Activated CD8-positive, alpha-beta T cell treated with anti-CD3 and anti-CD28 coated beads for 36 hours (primary cell): ENCODE measurements around the gene CYP20A1. TPM values are rescaled to one million over a fixed set of nuclear protein-coding genes. Genes with fewer than 3 reads are reported as not detected.

Experiments
- ATAC-seq: fragments of 200-7000 bp; cut with Tn5 transposase; one replicate; pipeline ENCODE4 v1.10.0; 2021; ENCODE audit warnings: mild to moderate bottlenecking, moderate library complexity
- CTCF ChIA-PET: fragments of 350-600 bp; sonication (Branson Sonifier 250); formaldehyde crosslinking; loops from one replicate; lab custom pipeline; 2021; ENCODE audit warnings: antibody characterized with exemption; lab: Charles Lee
- POLR2A ChIA-PET: fragments of 350-600 bp; sonication (Branson Sonifier 250); formaldehyde crosslinking; loops from one replicate; lab custom pipeline; 2021; ENCODE audit warnings: antibody characterized with exemption; lab: Charles Lee
- DNase-seq: peaks from one replicate; pipeline ENCODE4 v3.0.0-alpha.2; 2020
- H3K27ac Mint-ChIP-seq: one replicate; pipeline ENCODE4 v1.8.0; 2021; ENCODE audit warnings: mild to moderate bottlenecking, mixed read lengths
- H3K27me3 Mint-ChIP-seq: one replicate; pipeline ENCODE4 v1.8.0; 2021; ENCODE audit warnings: mixed read lengths
- H3K36me3 Mint-ChIP-seq: one replicate; pipeline ENCODE4 v1.8.0; 2021; ENCODE audit warnings: low read depth, mixed read lengths
- H3K4me1 Mint-ChIP-seq: one replicate; pipeline ENCODE4 v1.8.0; 2021; ENCODE audit warnings: low read depth, mixed read lengths
- H3K4me3 Mint-ChIP-seq: one replicate; pipeline ENCODE4 v1.8.0; 2021; ENCODE audit warnings: mild to moderate bottlenecking, moderate library complexity, mixed read lengths
- H3K9me3 Mint-ChIP-seq: one replicate; pipeline ENCODE4 v1.8.0; 2021; ENCODE audit warnings: mixed read lengths
- intact Hi-C: fragments of 100-400 bp; cut with micrococcal nuclease; formaldehyde crosslinking; loops from one replicate; pipeline ENCODE4 v1.10.0; 2022
- total RNA-seq, 2 experiments: library from RNA; stranded (reverse); gene quantifications; one replicate each; pipeline ENCODE4 v1.2.3, GENCODE V29; 2021
- TF ChIP-seq, protein P1 (sequence below): fragments of 200-600 bp; IDR thresholded peaks from one replicate; pipeline ENCODE4 v1.8.0; 2022; ENCODE audit warnings: antibody characterized with exemption, mild to moderate bottlenecking

The CYP20A1 gene
- total RNA-seq, 2 experiments from 2014 or later: 13.8 to 14.3 TPM

DNA sequence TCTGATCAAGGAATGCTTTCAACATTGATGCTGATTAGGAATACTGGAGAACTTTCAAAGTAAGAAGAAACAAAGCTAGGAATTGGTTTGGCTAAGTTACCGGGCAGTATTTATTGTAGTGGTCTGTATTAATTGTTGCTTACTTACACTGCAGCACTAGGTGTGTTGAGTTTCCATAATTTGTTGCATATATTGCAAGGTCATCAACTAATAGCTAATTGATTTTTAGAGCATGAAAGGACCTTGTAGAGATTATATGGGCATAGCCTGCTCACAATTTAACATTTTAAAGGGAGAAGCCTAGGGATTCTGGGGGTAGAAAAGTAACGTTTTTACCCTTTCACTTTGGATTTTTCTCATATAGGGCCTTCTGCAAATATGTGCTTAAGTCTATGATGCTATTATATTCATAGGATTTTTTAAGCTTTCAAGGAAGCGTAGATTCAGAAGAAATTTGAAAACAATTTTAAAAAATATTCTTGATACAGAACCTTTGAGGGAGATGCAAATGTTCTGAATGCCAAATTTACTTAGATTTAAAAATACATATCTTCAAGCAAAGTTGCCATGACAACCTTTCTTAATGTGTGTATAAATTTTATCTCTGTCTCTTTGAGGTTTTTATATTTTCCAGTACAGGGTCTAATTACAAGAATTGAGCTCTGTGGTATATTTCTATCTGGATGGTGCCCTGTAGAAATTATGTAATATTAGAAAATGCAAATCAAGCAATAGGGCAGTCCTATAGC lies 72.0 kb downstream of the CYP20A1 start:
- Mint-ChIP-seq H3K9me3 (peaks cover 5% of the 10 kb centered on the region), H3K4me3 (no peak overlapping the region), H3K27ac (no peak overlapping the region), H3K27me3 (no peaks in the 10 kb centered on the region), H3K4me1 (no peaks in the 10 kb centered on the region), H3K36me3 (peaks cover 27% of the 10 kb centered on the region)
- DNase-seq (no peak), ATAC-seq (no peak)
- intact Hi-C loops: no loop called here
- TF ChIP-seq, protein P1, sequence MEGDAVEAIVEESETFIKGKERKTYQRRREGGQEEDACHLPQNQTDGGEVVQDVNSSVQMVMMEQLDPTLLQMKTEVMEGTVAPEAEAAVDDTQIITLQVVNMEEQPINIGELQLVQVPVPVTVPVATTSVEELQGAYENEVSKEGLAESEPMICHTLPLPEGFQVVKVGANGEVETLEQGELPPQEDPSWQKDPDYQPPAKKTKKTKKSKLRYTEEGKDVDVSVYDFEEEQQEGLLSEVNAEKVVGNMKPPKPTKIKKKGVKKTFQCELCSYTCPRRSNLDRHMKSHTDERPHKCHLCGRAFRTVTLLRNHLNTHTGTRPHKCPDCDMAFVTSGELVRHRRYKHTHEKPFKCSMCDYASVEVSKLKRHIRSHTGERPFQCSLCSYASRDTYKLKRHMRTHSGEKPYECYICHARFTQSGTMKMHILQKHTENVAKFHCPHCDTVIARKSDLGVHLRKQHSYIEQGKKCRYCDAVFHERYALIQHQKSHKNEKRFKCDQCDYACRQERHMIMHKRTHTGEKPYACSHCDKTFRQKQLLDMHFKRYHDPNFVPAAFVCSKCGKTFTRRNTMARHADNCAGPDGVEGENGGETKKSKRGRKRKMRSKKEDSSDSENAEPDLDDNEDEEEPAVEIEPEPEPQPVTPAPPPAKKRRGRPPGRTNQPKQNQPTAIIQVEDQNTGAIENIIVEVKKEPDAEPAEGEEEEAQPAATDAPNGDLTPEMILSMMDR: no peak
- CTCF ChIA-PET: no interaction called here
- POLR2A ChIA-PET: no interaction called here

DNA sequence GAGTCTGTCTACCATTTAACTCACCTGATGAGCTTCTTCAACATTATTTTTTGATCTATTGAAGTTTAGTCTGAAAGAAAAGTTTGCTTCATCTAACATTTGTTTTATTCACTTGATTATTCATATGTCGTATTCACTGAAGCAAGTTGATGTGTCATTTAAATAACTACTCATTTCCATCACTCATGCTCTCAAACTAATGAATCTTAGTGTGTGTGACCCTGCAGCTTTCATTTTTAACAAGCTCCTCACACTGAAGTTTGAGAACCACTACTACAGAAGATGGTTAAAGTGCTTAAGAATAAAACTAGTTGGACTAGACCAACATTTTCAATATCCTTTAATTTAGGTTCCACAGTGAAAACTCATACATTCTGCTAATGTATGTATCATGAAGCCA lies 87.5 kb downstream of the CYP20A1 start:
- Mint-ChIP-seq H3K27ac (no peak overlapping the region), H3K9me3 (no peaks in the 10 kb centered on the region), H3K27me3 (no peaks in the 10 kb centered on the region), H3K36me3 (peaks cover 2% of the 10 kb centered on the region), H3K4me3 (no peak overlapping the region), H3K4me1 (peaks cover 29% of the 10 kb centered on the region)
- ChIA-PET CTCF (no interaction called here), POLR2A (interaction anchor here (0.8 kb wide), 1 partner anchor 17 kb away, joined by 3 read pairs; no protein-coding TSS in a partner anchor)
- intact Hi-C loops: no loop called here
- ATAC-seq (no peak), DNase-seq (no peak)
- TF ChIP-seq, protein P1: no peak

GRCh38 chr2:203327582-203327900 lies 88.7 kb downstream of the CYP20A1 start:
- TF ChIP-seq, protein P1: no peak
- peak; percentile 16 for DNase-seq

GRCh38 chr2:203327901-203328759 lies 89.3 kb downstream of the CYP20A1 start, which contains the start of gene ABI2:
ABI2 (plus strand) TSS chr2:203328394; CDS start chr2:203328515, 121 bp downstream.
- CTCF ChIA-PET: interaction anchor here (0.7 kb wide), 1 partner anchor 136 kb away, joined by 3 read pairs; no protein-coding TSS in a partner anchor
- ATAC-seq: peak; percentile 59
- TF ChIP-seq, protein P1: no peak
- H3K4me1 Mint-ChIP-seq: peaks cover 29% of the 10 kb centered on the region
- intact Hi-C loops: no loop called here
- H3K4me3 Mint-ChIP-seq: peak within 1 kb of the TSS; percentile 89
- H3K9me3 Mint-ChIP-seq: no peaks in the 10 kb centered on the region
- DNase-seq: peak; percentile 58
- H3K36me3 Mint-ChIP-seq: peaks cover 2% of the 10 kb centered on the region
- POLR2A ChIA-PET: interaction anchor here (0.7 to 1.6 kb wide), 2 partner anchors 27 to 89 kb away, joined by 5 read pairs; partner anchors contain the start of gene CYP20A1
- peak within 1 kb of the TSS; percentile 86 for H3K27ac Mint-ChIP-seq
- no peaks in the 10 kb centered on the region for H3K27me3 Mint-ChIP-seq

More at GRCh38 chr2:203327582-203327900, 88.7 kb downstream of the CYP20A1 start:
- Mint-ChIP-seq H3K9me3 (no peaks in the 10 kb centered on the region), H3K27ac (peak overlapping the region; percentile 69), H3K36me3 (peaks cover 2% of the 10 kb centered on the region), H3K4me3 (peak overlapping the region; percentile 73), H3K4me1 (peaks cover 29% of the 10 kb centered on the region), H3K27me3 (no peaks in the 10 kb centered on the region)
- ChIA-PET POLR2A (no interaction called here), CTCF (interaction anchor here (0.7 kb wide), 1 partner anchor 137 kb away, joined by 3 read pairs; no protein-coding TSS in a partner anchor)
- intact Hi-C loops: no loop called here
- ATAC-seq: peak; percentile 17
